Naive thymus-derived CD4-positive, alpha-beta T cell (primary cell): ENCODE measurements around the gene RPS25. TPM values are rescaled to one million over a fixed set of nuclear protein-coding genes. Genes with fewer than 3 reads are reported as not detected.
A peak's percentile ranks its signal among the peaks of the same experiment; 100 is the strongest.

Experiments used
- ATAC-seq: fragments of 150-1000 bp; cut with Tn5 transposase; 2 replicates; pipeline ENCODE4 v1.10.0; 2021; ENCODE audit warnings: mild to moderate bottlenecking, moderate library complexity
- CTCF ChIA-PET: fragments of 350-600 bp; sonication (Branson Sonifier 250); formaldehyde crosslinking; loops from one replicate; lab custom pipeline; 2021; ENCODE audit warnings: antibody characterized with exemption; lab: Charles Lee
- POLR2A ChIA-PET: fragments of 350-600 bp; sonication (Branson Sonifier 250); formaldehyde crosslinking; loops from one replicate; lab custom pipeline; 2021; ENCODE audit warnings: antibody characterized with exemption, inconsistent platforms; lab: Charles Lee
- DNase-seq, 9 donors: peaks; one replicate each; pipeline versions ENCODE4 v3.0.0 to v3.0.0-alpha.2; 2020 to 2022; ENCODE audit warnings: mixed read lengths in 1 of 9
- H3K27ac ChIP-seq: one replicate; pipeline ENCODE4 v1.7.0; 2013; ENCODE audit warnings: mild to moderate bottlenecking, low read depth, low read length, moderate library complexity
- H3K27me3 ChIP-seq, 2 donors: one replicate each; pipeline ENCODE4 v1.7.0; 2013; ENCODE audit warnings: low read length in 2 of 2, mild to moderate bottlenecking in 2 of 2, moderate library complexity in 2 of 2; ENCODE audit not compliant: control insufficient read depth in 2 of 2, insufficient read depth in 2 of 2
- H3K36me3 ChIP-seq, 3 experiments: 1 replicate in 2 of 3; 2 replicates in 1 of 3; pipeline ENCODE4 v1.7.0; 2013; ENCODE audit warnings: low read length in 3 of 3, mild to moderate bottlenecking in 3 of 3, moderate library complexity in 1 of 3; ENCODE audit not compliant: insufficient read depth in 3 of 3, control insufficient read depth in 2 of 3
- H3K4me1 ChIP-seq, 2 donors: one replicate each; pipeline ENCODE4 v1.7.0; 2013; ENCODE audit warnings: low read length in 2 of 2, mild to moderate bottlenecking in 2 of 2, moderate library complexity in 1 of 2; ENCODE audit not compliant: control insufficient read depth in 2 of 2, insufficient read depth in 2 of 2
- H3K4me3 ChIP-seq: 2 replicates; pipeline ENCODE4 v1.7.0; 2013; ENCODE audit warnings: mild to moderate bottlenecking, low read length
- H3K9me3 ChIP-seq, 3 experiments: 1 replicate in 2 of 3; 2 replicates in 1 of 3; pipeline ENCODE4 v1.7.0; 2013; ENCODE audit warnings: low read length in 3 of 3; ENCODE audit not compliant: control insufficient read depth in 2 of 3
- H3K27ac Mint-ChIP-seq, 9 donors: one replicate each; pipeline ENCODE4 v1.8.0; 2020 to 2022; ENCODE audit warnings: mixed read lengths in 9 of 9, mild to moderate bottlenecking in 8 of 9, moderate library complexity in 5 of 9, inconsistent platforms in 2 of 9
- H3K27me3 Mint-ChIP-seq, 5 donors: one replicate each; pipeline ENCODE4 v1.8.0; 2021 to 2022; ENCODE audit warnings: mixed read lengths in 5 of 5, mild to moderate bottlenecking in 1 of 5
- H3K36me3 Mint-ChIP-seq, 5 donors: one replicate each; pipeline ENCODE4 v1.8.0; 2020 to 2022; ENCODE audit warnings: mixed read lengths in 5 of 5, mild to moderate bottlenecking in 3 of 5, inconsistent platforms in 1 of 5
- H3K4me1 Mint-ChIP-seq, 7 donors: one replicate each; pipeline ENCODE4 v1.8.0; 2020 to 2022; ENCODE audit warnings: mixed read lengths in 7 of 7, mild to moderate bottlenecking in 3 of 7, inconsistent platforms in 1 of 7
- H3K4me3 Mint-ChIP-seq, 10 donors: one replicate each; pipeline ENCODE4 v1.8.0; 2020 to 2022; ENCODE audit warnings: mild to moderate bottlenecking in 10 of 10, mixed read lengths in 10 of 10, moderate library complexity in 6 of 10, inconsistent platforms in 2 of 10
- H3K9me3 Mint-ChIP-seq, 11 donors: one replicate each; pipeline ENCODE4 v1.8.0; 2020 to 2022; ENCODE audit warnings: mixed read lengths in 11 of 11, mild to moderate bottlenecking in 4 of 11, inconsistent platforms in 1 of 11, moderate library complexity in 1 of 11
- intact Hi-C, 2 donors: fragments of 100-400 bp; cut with micrococcal nuclease; formaldehyde crosslinking; loops; one replicate each; pipeline ENCODE4 v1.15.1; 2023
- polyA plus RNA-seq, 2 donors: library from polyadenylated mRNA; unstranded; fragments of 300-500 nt; fragmentation: Illumina TruSeq; gene quantifications; one replicate each; pipeline ENCODE4 v1.2.3, GENCODE V29; 2021
- total RNA-seq, 6 experiments: library from RNA in 5 of 6; stranded (reverse) in 5 of 6; gene quantifications; 1 replicate in 5 of 6; 2 replicates in 1 of 6; pipeline ENCODE4 v1.2.3 and lab custom pipeline; 2021 to 2026

Gene RPS25
- total and polyA plus RNA-seq, 7 experiments from 2014 or later: 1,535 to 6,094 (median 2,866) TPM

DNA sequence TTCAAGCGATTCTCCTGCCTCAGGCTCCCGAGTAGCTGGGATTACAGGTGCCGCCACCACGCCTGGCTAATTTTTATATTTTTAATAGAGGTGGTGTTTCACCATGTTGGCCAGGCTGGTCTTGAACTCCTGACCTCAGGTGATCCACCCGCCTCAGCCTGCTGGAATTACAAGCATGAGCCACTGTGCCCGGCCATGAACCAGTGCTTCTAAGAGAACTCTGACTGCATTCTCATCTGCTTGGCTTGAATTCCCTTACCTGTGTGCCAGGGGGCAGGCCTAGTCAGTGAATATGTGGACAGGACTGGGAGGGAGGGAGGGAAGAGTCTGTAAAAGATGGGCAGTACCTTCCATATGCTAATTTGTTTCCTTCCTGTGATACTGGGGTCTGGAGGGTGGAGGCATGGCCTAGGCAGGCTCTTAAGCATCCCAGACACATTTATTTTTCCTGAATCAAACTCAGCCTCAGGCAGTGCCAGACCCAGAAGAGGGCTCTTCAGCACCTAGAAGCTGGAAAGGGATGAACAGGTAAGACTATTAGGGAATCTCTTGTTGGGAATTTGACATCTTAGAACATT, 6.6 kb downstream of the RPS25 start:
- no peak overlapping the region for H3K27ac ChIP-seq

DNA sequence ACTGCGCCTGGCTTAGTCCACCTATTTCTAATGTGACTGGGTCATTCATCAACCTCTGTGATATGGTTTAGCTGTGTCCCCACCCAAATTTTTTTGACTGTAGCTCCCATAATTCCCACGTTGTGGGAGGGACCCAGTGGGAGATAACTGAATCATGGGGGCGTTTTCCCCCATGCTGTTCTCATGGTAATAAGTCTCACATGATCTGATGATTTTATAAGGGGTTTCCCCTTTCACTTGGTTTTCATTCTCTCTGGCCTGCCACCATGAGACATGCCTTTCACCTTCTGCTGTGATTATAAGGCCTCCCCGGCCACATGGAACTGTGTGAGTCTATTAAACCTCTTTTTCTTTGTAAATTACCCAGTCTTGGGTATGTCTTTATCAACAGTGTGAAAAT, 11.5 kb downstream of the RPS25 start:
- no peak for ATAC-seq
- Mint-ChIP-seq H3K4me3 (no peak overlapping the region), H3K36me3 (peaks cover 8 to 36% (median 9%) of the 10 kb centered on the region in 5 donors), H3K4me1 (peaks cover 0 to 8% (median 3%) of the 10 kb centered on the region in 7 donors), H3K27ac (no peak overlapping the region), H3K27me3 (no peaks in the 10 kb centered on the region), H3K9me3 (no peaks in the 10 kb centered on the region)
- no peaks in the 10 kb centered on the region for H3K9me3 ChIP-seq
- H3K4me3 ChIP-seq: no peak overlapping the region
- intact Hi-C loops: no loop called here
- ChIA-PET CTCF (no interaction called here), POLR2A (no interaction called here)
- peaks cover 11 to 68% (median 14%) of the 10 kb centered on the region in 3 experiments for H3K36me3 ChIP-seq
- H3K27me3 ChIP-seq: no peaks in the 10 kb centered on the region
- no peaks in the 10 kb centered on the region for H3K4me1 ChIP-seq
- H3K27ac ChIP-seq: no peak overlapping the region
- no peak for DNase-seq

More for the DNA sequence above, 6.6 kb downstream of the RPS25 start:
- H3K9me3 ChIP-seq: no peaks in the 10 kb centered on the region
- intact Hi-C loops: no loop called here
- POLR2A ChIA-PET: interaction anchor here (0.5 to 2.1 kb wide), 4 partner anchors 15 to 166 kb away, joined by 3 to 6 read pairs (median 5); partner anchors contain the start of gene SLC37A4
- DNase-seq (no peak), ATAC-seq (no peak)
- no peak overlapping the region for H3K4me3 Mint-ChIP-seq
- H3K27me3 ChIP-seq: no peaks in the 10 kb centered on the region
- H3K4me1 ChIP-seq: peaks cover 6 to 10% of the 10 kb centered on the region in 2 donors
- H3K27me3 Mint-ChIP-seq: no peaks in the 10 kb centered on the region
- H3K27ac Mint-ChIP-seq: peak overlapping the region in 1 of 9 donors; percentile 17
- H3K4me1 Mint-ChIP-seq: peaks cover 3 to 33% (median 17%) of the 10 kb centered on the region in 7 donors
- no peak overlapping the region for H3K4me3 ChIP-seq
- CTCF ChIA-PET: interaction anchor here (0.9 kb wide), 1 partner anchor 12 kb away, joined by 4 read pairs; no protein-coding TSS in a partner anchor
- no peaks in the 10 kb centered on the region for H3K9me3 Mint-ChIP-seq
- peaks cover 14 to 60% (median 35%) of the 10 kb centered on the region in 5 donors for H3K36me3 Mint-ChIP-seq
- peaks cover 26 to 84% (median 27%) of the 10 kb centered on the region in 3 experiments for H3K36me3 ChIP-seq

DNA sequence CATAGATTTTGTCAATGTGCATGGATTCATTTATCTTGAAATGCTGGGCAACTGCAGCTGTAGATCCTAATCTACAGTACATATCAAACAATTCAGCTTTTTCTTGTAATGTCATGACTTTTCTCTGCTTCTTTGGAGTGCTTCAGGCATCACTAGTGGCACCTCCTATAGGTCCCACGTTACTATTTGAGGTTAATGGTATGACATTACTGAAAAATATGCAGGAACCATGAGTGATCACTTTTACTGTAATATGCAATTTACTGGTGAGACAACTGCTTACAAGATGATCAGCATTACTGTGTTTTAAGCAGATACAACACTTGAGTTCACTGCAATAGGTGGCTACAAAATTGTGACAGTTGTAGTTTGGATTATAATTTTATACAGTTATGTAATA, 17.2 kb downstream of the RPS25 start:
- H3K9me3 Mint-ChIP-seq: no peaks in the 10 kb centered on the region
- CTCF ChIA-PET: no interaction called here

DNA sequence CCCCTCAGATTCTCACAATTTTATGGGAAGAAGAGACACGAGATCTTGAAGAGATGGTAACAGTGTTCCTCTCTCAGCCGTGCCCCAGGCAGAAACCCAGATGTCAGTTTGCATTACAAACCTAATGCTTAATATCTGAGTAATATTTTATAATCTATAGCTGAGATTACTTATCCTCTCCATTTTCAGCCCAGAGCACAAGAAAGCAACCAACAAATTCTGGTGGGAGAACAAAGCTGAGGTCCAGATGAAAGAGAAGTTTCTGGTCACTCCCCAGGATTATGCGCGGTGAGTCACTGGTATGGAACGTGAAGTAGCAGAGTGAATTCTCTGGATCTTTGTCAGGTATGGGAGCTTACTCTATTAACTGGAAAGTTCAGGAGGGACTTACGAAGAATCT, 19.3 kb downstream of the RPS25 start:
- H3K27ac Mint-ChIP-seq: peak overlapping the region; percentile 87 to 98 (median 92)
- Histone ChIP-seq H3K27me3 (no peaks in the 10 kb centered on the region), H3K4me1 (peaks cover 6 to 16% of the 10 kb centered on the region in 2 donors), H3K36me3 (peaks cover 0 to 35% (median 0%) of the 10 kb centered on the region in 3 experiments), H3K27ac (peak overlapping the region; percentile 85), H3K4me3 (peak overlapping the region; percentile 91), H3K9me3 (no peaks in the 10 kb centered on the region)
- no peak for DNase-seq
- H3K4me3 Mint-ChIP-seq: peak overlapping the region; percentile 87 to 99 (median 94)
- ATAC-seq: no peak
- intact Hi-C loops: loop anchor here (1.0 to 5.0 kb wide), 15 partner anchors 19 to 562 kb away; partner anchors contain the start of genes ARCN1 (in 2 of the 2), DDX6 (in 2 of the 2), DPAGT1 (in 2 of the 2) and HYOU1 (in 2 of the 2)
- ChIA-PET CTCF (interaction anchor here (1.1 to 2.2 kb wide), 2 partner anchors 12 to 16 kb away, joined by 4 to 7 read pairs; no protein-coding TSS in a partner anchor), POLR2A (interaction anchor here (0.6 to 7.1 kb wide), 8 partner anchors 10 to 390 kb away, joined by 3 to 69 read pairs (median 6); partner anchors contain the start of genes DPAGT1, RPS25, TRAPPC4 and VPS11)
- peaks cover 26 to 48% (median 37%) of the 10 kb centered on the region in 7 donors for H3K4me1 Mint-ChIP-seq
- no peaks in the 10 kb centered on the region for H3K9me3 Mint-ChIP-seq
- H3K36me3 Mint-ChIP-seq: peaks cover 0 to 29% (median 8%) of the 10 kb centered on the region in 5 donors
- no peaks in the 10 kb centered on the region for H3K27me3 Mint-ChIP-seq

More for the DNA sequence above, 17.2 kb downstream of the RPS25 start:
- H3K9me3 ChIP-seq: no peaks in the 10 kb centered on the region
- no peak for DNase-seq
- peaks cover 0 to 43% (median 0%) of the 10 kb centered on the region in 3 experiments for H3K36me3 ChIP-seq
- Mint-ChIP-seq H3K4me3 (peak overlapping the region in 2 of 10 donors; percentile 29 to 51), H3K27ac (peak overlapping the region in 2 of 9 donors; percentile 40 to 70), H3K36me3 (peaks cover 0 to 29% (median 8%) of the 10 kb centered on the region in 5 donors), H3K27me3 (no peaks in the 10 kb centered on the region), H3K4me1 (peaks cover 26 to 47% (median 37%) of the 10 kb centered on the region in 7 donors)
- H3K27me3 ChIP-seq: no peaks in the 10 kb centered on the region
- POLR2A ChIA-PET: interaction anchor here (7.1 kb wide), 1 partner anchor 18 kb away, joined by 69 read pairs; the partner anchor contains the start of genes RPS25 and TRAPPC4
- H3K4me3 ChIP-seq: no peak overlapping the region
- intact Hi-C loops: no loop called here
- peaks cover 6 to 16% of the 10 kb centered on the region in 2 donors for H3K4me1 ChIP-seq
- ATAC-seq: no peak
- H3K27ac ChIP-seq: no peak overlapping the region

DNA sequence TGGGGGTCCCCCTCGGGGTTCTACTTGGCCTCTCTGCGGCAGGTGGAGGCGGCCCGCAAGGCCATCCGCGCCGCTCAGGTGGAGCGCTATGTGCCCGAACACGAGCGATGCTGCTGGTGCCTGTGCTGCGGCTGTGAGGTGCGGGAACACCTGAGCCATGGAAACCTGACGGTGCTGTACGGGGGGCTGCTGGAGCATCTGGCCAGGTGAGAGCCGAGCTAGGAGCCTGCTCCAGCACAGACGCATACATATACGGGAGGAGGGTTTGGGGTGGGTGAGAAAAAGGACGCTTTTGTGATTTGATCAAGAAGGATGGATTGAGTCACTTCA, 19.8 kb downstream of the RPS25 start:
- H3K9me3 ChIP-seq: no peaks in the 10 kb centered on the region
- intact Hi-C loops: loop anchor here (1.0 to 5.0 kb wide), 15 partner anchors 20 to 561 kb away; partner anchors contain the start of genes ARCN1 (in 2 of the 2), DDX6 (in 2 of the 2), DPAGT1 (in 2 of the 2) and HYOU1 (in 2 of the 2)
- H3K4me1 Mint-ChIP-seq: peaks cover 26 to 48% (median 37%) of the 10 kb centered on the region in 7 donors
- H3K4me3 ChIP-seq: peak overlapping the region; percentile 91
- ATAC-seq: peak; percentile 23
- H3K36me3 Mint-ChIP-seq: peaks cover 0 to 32% (median 8%) of the 10 kb centered on the region in 5 donors
- H3K4me1 ChIP-seq: peaks cover 6 to 16% of the 10 kb centered on the region in 2 donors
- H3K27ac Mint-ChIP-seq: peak overlapping the region; percentile 87 to 98 (median 92)
- peak in 1 of 9 donors; percentile 17 for DNase-seq
- peaks cover 0 to 35% (median 0%) of the 10 kb centered on the region in 3 experiments for H3K36me3 ChIP-seq
- H3K9me3 Mint-ChIP-seq: no peaks in the 10 kb centered on the region
- H3K4me3 Mint-ChIP-seq: peak overlapping the region; percentile 87 to 99 (median 94)
- H3K27me3 ChIP-seq: no peaks in the 10 kb centered on the region
- POLR2A ChIA-PET: interaction anchor here (0.6 to 7.1 kb wide), 16 partner anchors 10 to 693 kb away, joined by 3 to 69 read pairs (median 4); partner anchors contain the start of genes DDX6, DPAGT1, HMBS and RPS25
- H3K27ac ChIP-seq: peak overlapping the region; percentile 85
- CTCF ChIA-PET: interaction anchor here (2.2 kb wide), 1 partner anchor 17 kb away, joined by 7 read pairs; no protein-coding TSS in a partner anchor
- no peaks in the 10 kb centered on the region for H3K27me3 Mint-ChIP-seq
